NCI-H460 (cell line): ENCODE data around the gene PRDM8. TPM values are rescaled to one million over a fixed set of nuclear protein-coding genes. Genes with fewer than 3 reads are reported as not detected.
"Not testable (repeated sequence)": the region's sequence is repeated elsewhere in the genome, so short reads cannot be mapped to it uniquely, and the experiment has no call there.

Source experiments
- DNase-seq: peaks from one replicate; pipeline ENCODE4 v3.0.0-alpha.2; 2016; ENCODE audit warnings: low read depth; ENCODE audit errors: extremely low read depth
- total RNA-seq: library from RNA; depleted of rRNA; stranded (reverse); fragments of >200 nt; shearing (Covaris generic); gene quantifications from 2 replicates; pipeline ENCODE4 v1.2.3, GENCODE V29; 2014

Gene PRDM8
- total RNA-seq, 1 experiment from 2014 or later = 10.4 TPM

- no peak for DNase-seq
Observed at GRCh38 chr4:80221161-80221560, 23.9 kb downstream of the PRDM8 start.

GRCh38 chr4:80225595-80225994 lies 28.3 kb downstream of the PRDM8 start:
- no peak for DNase-seq

GRCh38 chr4:80226094-80226493 lies 28.8 kb downstream of the PRDM8 start:
- no peak for DNase-seq

DNA sequence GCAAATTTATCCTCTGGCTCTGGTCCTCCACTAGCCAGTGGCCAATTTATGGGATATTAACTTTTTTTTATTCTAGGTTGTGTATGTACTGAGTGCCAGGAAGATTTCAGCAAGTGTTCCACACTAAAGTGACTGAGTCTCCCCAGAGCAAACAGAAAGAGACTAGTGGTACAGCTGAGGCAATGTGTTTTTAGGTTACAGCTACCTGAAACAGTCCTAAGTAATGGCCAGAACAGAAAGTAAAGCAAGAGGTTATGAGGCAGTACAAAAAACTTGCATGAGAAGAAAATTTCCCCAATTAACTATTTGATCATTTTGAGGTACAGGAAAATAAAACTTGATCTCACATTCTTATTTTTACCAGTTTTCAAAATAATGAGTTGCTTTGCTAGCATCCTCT lies 31.2 kb downstream of the PRDM8 start:
- no peak for DNase-seq

GRCh38 chr4:80229128-80229527 lies 31.8 kb downstream of the PRDM8 start:
- DNase-seq = no peak

DNA sequence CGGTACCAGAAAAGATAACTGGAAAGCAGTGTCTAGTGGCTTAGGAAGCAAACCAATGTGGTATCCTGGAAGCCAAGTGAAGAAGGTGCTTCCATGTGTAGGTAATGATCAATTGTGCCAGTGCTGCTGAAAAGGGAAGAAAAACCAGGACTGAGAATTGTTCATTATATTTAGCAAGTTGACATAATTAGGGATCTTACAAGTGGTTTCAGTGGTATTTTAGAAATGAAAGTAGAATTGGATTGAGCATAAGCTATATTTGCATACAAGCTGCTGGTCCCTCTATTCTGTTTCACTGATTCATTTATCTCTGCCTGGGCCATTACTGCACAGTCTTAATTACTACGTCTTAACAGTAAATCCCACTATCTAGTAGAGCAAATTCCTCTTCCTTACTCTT lies 32.3 kb downstream of the PRDM8 start:
- DNase-seq = no peak

- DNase-seq = no peak
Observed at GRCh38 chr4:80231180-80231579, 33.9 kb downstream of the PRDM8 start.

DNA sequence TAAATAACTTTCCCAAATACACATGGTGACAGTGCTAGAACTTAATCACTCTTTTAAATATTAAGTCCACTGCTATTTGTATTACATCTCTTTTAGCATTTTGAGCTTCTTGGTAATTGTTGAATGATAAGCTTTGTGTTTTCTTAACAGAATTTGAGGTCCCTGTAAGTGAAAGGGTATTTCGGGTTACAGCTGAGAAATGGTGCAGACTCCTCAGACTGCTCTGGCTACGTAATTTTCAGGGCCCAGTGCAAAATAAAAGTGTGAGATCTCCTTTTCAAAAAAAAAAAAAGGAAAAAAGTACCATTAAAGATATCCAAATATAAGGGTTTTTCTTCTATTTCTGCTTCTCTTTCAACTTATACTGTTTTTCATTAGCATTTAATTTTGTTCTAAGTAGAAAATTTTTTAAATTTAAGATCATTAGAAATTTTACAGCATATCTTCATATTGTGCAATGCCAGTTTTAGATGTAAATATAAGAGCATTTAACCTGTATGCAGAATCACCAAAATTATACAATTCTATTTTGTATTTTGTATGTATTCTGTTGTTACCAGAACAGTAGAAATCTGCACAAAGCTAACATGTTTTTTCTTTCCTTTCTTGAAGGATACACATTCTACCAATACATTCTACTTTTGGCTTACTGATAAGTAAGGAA lies 35.5 kb downstream of the PRDM8 start:
- no peak for DNase-seq

DNA sequence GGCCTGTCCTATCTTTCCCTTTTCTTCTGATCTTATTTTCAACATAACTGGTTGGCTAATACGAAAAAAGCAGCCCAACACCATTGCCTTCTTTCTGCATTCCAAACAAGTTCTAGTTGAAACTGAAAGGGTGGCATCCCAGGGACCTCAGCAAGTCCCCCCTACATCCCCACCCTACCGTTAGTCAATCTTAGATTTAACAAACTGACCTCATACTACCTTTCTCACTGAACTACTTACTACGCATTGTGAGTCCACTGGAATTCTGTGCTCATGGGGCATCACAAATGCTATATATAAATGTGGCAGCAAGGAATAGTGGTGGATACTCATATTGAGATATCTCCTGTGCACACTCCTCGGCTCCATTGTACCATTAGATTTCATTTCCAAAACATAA lies 36.1 kb downstream of the PRDM8 start:
- DNase-seq = no peak

GRCh38 chr4:80235451-80235850 lies 38.1 kb downstream of the PRDM8 start:
- DNase-seq = no peak

DNA sequence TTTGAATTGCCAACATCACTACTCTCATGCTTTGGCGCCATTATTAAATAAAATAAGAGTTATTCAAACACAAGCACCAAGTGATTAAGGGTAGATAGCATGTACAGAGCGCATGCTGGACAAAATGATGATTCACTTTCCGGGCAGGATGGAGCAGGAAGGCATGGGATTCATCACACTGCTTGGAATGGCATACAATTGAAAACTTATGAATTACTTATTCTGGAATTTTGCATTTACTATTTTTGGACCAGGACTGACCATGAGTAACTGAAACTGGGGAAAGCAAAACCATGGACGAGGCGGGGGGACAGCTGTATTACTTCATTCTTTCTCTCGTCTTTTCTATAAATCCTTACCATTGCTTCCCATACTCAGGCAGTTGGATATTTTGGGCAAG lies 40.7 kb downstream of the PRDM8 start:
- no peak for DNase-seq

DNA sequence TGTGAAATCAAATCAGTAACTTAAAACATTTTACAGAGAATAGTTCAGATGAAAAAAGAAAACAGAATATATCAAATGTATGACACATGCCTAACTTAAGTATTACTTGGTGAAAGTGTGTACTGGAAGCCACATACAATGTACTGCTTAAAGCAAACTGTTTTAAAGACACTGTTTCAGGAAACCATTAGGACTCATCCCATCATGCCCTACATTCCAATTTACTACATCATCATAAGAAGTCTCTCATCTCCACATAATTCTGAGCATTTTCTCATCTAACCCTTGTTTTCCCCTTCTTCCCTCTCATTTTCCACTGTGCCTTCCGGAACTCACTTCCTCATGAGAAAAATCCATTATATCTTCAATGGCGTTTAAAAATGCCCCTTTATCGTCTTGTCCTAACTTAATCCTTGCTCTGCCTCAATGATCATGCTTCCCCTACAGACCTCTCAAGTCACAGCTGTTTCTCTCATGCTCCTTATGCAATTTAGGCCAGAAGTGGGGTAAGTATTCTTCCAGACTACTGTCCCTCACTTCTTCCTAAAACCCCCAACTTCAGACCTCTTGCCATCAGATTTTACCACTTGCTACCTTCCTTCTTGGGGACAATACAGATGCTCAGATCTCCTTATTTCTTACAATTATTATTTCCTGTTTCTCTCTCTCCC lies 42.3 kb downstream of the PRDM8 start:
- no peak for DNase-seq

DNA sequence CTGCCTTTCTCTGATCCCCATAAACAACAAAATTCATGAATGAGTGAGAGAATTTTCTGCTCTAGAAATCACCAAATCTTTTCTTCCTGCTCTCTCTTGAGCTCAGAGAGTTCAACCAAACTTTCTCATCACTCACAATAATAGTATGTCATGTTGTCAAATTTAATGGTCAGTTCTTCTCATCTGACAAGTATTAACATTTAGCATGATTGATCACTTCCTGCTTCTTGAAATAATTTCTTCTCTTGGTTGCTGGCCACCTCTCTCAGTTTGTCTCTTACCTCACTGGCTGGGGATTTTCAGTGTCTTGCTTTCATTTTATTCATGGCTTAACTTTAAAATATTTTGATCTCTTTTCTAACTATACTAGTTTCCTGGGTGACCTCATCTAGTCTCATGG lies 43.7 kb downstream of the PRDM8 start:
- DNase-seq = no peak

DNA sequence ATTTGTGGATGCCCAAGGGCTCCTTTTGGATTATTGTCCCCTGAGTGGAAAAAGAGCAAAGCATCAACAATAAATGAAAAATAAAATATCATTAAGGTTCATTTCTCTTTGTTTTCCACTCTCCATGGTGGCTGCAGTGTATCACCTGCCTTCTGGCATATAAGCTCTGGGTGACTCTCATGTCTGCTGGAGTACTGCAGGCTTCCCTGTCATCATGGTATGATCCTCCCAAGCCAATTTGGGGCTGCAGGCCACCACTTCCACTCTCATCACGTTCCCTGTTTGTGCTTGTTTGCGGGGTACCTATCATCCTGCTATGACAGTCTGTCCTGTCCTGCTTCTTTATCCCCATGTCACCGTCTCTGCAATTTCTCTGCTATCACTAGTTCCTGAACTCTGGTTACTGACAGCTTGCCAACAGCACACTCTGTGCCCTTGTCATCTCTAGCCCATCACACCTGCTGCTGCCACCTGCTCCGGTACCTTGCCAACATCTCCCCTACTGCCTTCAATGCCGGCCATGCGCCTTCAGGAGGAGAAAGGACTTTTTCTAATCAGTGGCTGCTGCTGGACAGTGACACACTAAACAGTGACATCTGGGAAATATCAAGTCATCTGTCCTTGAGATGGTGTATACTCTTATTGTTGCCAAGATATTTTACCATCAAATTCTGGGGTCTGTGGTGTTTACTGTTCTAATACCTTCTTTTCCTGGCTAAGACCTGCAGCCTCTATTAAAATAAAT lies 46.1 kb downstream of the PRDM8 start:
- no peak for DNase-seq

GRCh38 chr4:80247484-80247883 lies 50.2 kb downstream of the PRDM8 start:
- not testable (repeated sequence) for DNase-seq

- no peak for DNase-seq
Observed at GRCh38 chr4:80249144-80249543, 51.8 kb downstream of the PRDM8 start.

GRCh38 chr4:80252427-80252826 lies 55.1 kb downstream of the PRDM8 start:
- no peak for DNase-seq

- no peak for DNase-seq
Observed at GRCh38 chr4:80252953-80253352, 55.6 kb downstream of the PRDM8 start.

DNA sequence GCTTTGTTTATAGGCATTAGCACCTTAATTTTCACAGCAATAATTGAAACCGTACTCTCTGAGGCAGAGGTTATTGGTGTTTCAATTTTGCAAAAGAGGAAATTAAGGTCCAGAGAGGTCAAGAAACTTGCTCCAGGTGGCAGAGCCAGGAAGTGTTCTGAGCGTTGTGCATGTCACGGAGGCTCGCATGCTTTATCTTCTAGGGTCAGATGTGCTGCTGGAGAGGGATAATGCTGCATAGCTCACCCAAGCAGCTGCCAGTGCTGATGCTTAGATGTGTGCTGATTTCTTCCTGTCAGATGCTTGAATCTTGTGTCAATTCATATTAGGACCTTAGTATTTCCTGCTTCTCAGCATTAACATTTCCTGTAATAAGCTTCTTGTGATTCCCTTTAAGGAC lies 56.2 kb downstream of the PRDM8 start:
- no peak for DNase-seq
